ENCODE measurements around the gene DIRAS1. TPM values are rescaled to one million over a fixed set of nuclear protein-coding genes. Genes with fewer than 3 reads are reported as not detected.

Gene DIRAS1
- total and polyA plus RNA-seq, 2 experiments from 2014 or later: 2.8 to 18.6 TPM

- TF ChIP-seq REST (IDR thresholded peaks at IDR 0.05; ENCODE audit: unreplicated experiment) (no peak), STAT1 (IDR thresholded peaks at IDR 0.05; ENCODE audit: unreplicated experiment) (no peak), EZH2 (IDR thresholded peaks at IDR 0.05; ENCODE audit: low read depth, unreplicated experiment) (no peak), NANOG (IDR thresholded peaks at IDR 0.05; ENCODE audit: borderline replicate concordance) (no peak), ZNF114 (CRISPR knock-in tag; IDR thresholded peaks at IDR 0.05) (no peak), JUNB (IDR thresholded peaks at IDR 0.05; ENCODE audit: unreplicated experiment) (no peak), ZNF331 (CRISPR knock-in tag; IDR thresholded peaks at IDR 0.05; ENCODE audit: low read depth) (no peak)
- TF ChIP-seq, protein P1, sequence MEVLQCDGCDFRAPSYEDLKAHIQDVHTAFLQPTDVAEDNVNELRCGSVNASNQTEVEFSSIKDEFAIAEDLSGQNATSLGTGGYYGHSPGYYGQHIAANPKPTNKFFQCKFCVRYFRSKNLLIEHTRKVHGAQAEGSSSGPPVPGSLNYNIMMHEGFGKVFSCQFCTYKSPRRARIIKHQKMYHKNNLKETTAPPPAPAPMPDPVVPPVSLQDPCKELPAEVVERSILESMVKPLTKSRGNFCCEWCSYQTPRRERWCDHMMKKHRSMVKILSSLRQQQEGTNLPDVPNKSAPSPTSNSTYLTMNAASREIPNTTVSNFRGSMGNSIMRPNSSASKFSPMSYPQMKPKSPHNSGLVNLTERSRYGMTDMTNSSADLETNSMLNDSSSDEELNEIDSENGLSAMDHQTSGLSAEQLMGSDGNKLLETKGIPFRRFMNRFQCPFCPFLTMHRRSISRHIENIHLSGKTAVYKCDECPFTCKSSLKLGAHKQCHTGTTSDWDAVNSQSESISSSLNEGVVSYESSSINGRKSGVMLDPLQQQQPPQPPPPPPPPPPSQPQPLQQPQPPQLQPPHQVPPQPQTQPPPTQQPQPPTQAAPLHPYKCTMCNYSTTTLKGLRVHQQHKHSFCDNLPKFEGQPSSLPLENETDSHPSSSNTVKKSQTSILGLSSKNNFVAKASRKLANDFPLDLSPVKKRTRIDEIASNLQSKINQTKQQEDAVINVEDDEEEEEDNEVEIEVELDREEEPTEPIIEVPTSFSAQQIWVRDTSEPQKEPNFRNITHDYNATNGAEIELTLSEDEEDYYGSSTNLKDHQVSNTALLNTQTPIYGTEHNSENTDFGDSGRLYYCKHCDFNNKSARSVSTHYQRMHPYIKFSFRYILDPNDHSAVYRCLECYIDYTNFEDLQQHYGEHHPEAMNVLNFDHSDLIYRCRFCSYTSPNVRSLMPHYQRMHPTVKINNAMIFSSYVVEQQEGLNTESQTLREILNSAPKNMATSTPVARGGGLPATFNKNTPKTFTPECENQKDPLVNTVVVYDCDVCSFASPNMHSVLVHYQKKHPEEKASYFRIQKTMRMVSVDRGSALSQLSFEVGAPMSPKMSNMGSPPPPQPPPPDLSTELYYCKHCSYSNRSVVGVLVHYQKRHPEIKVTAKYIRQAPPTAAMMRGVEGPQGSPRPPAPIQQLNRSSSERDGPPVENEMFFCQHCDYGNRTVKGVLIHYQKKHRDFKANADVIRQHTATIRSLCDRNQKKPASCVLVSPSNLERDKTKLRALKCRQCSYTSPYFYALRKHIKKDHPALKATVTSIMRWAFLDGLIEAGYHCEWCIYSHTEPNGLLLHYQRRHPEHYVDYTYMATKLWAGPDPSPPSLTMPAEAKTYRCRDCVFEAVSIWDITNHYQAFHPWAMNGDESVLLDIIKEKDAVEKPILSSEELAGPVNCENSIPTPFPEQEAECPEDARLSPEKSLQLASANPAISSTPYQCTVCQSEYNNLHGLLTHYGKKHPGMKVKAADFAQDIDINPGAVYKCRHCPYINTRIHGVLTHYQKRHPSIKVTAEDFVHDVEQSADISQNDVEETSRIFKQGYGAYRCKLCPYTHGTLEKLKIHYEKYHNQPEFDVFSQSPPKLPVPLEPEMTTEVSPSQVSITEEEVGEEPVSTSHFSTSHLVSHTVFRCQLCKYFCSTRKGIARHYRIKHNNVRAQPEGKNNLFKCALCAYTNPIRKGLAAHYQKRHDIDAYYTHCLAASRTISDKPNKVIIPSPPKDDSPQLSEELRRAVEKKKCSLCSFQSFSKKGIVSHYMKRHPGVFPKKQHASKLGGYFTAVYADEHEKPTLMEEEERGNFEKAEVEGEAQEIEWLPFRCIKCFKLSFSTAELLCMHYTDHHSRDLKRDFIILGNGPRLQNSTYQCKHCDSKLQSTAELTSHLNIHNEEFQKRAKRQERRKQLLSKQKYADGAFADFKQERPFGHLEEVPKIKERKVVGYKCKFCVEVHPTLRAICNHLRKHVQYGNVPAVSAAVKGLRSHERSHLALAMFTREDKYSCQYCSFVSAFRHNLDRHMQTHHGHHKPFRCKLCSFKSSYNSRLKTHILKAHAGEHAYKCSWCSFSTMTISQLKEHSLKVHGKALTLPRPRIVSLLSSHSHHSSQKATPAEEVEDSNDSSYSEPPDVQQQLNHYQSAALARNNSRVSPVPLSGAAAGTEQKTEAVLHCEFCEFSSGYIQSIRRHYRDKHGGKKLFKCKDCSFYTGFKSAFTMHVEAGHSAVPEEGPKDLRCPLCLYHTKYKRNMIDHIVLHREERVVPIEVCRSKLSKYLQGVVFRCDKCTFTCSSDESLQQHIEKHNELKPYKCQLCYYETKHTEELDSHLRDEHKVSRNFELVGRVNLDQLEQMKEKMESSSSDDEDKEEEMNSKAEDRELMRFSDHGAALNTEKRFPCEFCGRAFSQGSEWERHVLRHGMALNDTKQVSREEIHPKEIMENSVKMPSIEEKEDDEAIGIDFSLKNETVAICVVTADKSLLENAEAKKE (CRISPR knock-in tag; IDR thresholded peaks at IDR 0.05): no peak
These were observed 37.6 kb upstream of the DIRAS1 start (continued) for GRCh38 chr19:2758601-2759313.

Data from GM23338 (cell line).